Stimulated activated CD8-positive, alpha-beta memory T cell treated with anti-CD3 and anti-CD28 coated beads, Interleukin-4, amount 100 ng/mL, for 1 hour (primary cell): ENCODE measurements around the gene ALDH18A1.
"Not testable (repeated sequence)": the region's sequence is repeated elsewhere in the genome, so short reads cannot be mapped to it uniquely, and the experiment has no call there.

Source experiments
- DNase-seq, 2 donors: peaks; one replicate each; pipeline ENCODE4 v3.0.0-alpha.2; 2020; ENCODE audit warnings: low read depth in 2 of 2, low spot score in 1 of 2

Gene ALDH18A1

DNA sequence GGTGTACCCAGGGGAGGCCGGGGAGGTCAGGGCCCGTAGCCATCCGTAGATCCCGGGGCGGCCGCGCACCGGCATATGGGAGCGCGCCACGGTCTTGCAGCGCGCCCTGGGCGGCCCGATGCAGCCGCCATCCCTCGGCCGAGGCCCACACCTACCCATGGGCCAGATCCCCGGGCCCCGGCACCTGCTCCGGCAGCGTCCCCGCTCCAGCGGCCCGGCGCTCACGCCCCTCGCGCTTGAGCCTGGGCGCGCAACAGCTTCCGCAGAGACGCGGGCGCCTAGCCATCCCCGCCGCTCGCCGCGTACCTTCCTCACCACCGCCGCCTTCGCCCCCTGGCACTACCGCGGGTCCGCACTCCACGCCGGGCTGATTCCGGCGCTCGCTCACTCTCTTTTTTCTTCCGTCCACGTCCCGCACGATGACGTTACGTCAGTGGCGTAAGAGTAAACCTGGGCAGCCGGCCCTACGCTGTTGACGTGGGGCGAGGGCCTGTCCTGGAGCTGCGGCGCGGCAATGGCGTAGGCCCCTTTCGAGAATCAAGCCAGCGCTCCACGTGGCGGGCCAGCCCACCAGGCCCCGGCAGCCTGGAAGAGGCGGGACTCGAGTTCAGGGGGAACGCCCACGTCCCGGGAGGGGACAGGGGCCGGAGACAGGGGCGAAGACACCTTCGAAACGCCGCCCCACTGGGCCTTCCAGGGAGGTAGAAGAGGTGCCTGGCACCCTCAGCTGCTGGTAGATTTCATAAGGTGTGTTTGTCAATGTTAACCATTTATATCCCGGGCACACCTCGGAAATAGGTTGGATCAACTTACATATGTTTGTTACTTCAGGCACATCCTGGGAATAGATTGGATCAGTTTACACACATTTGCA is at the start of gene ALDH18A1:
Gene ALDH18A1 (minus strand): TSS at position 421 of the 874 bp plus-strand sequence. CDS start 3,334 bp downstream, outside the sequence.
- peak; percentile 80 to 85 for DNase-seq

DNA sequence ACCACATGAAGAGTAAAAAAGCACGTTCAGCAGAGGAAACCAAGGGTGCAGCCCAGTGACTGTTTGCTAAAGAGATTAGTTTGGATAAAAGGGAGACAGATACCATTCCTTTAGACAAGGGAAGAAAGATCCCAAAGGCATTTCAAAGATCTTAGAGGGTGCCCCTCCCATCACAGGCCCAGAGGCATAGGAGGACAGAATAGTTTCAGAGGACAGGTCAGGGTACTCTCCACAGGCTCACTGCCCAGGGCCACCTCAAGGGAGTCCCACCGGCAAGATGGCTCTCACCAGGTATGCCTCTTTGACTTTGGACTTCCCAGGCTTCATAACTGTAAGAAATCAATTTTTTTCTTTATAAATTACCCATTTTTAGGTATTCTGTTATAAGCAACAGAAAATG is 41.9 kb upstream of the ALDH18A1 start:
- DNase-seq: no peak

DNA sequence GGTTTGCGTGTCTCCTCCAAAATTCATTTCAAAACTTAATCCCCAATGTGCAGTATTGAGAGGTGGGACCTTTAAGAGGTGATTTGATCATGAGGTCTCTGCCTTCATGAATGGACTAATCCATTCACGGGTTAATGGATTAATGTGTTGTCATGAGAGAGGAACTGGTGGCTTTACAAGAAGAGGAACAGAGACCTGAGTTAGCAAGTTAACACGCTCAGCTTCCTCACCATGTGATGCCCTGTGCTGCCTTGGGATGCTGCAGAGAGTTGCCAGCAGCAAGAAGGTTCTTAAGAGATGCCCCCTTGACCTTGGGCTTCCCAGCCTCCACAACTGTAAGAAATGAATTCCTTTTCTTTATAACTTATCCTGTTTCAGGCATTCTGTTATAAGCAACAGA is 40.9 kb upstream of the ALDH18A1 start:
- no peak for DNase-seq

DNA sequence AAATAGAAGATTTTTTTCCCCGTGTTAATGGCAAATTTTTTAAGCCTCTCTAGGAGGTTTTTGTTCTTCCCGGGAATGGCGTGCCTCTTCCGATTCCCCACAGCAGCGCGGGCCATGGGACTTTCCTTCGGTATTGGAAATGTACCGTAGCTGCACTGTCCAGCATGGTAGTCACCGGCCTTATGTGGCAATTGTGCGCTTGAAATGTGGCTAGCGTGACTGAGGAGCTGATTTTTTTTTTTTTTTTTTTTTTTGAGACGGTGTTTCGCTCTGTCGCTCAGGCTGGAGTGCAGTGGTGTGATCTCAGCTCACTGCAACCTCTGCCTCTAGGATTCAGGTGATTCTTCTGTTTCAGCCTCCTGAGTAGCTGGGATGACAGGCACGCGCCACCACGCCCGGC is 38.2 kb upstream of the ALDH18A1 start:
- no peak for DNase-seq

DNA sequence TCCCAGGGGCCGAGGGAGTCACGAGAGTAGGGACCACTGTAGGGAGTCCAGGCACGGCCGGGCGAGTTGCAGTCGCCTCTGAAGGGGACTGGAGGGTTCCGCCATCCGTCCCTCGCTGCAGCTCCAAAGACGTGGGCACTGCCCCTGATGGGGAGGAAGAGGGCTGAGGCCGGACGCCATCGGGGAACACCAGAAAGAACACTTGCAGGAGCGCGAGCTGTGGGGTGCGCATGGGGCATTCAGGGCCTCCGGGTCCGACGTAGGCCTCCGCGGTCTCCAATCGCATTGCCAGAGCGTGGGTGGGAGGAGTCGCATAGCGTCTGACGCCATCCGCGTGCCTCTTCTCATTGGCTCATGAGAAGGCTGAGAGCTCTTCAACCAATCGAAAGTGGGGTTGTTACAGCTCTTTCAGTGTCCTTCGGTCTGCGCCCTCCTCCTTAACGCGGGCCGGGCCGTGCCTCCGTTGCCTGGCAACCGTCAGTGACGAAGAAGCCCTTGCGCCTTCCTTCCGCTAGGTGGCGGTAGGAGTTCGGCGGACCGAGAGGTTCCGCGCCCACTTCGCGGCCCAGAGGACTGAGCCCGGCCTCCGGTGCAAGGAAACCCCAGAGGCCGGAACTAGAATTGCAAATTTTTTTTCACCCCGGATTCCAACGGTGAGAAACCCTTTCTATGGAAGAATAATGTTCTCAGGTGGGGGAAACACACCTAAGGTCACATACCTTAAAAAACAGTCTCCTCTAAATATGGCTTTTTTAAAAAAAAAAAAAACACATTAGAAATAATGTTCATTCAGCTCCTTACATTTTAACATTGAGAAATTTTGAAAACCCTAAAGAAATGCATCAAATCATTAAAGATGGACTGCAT is 37.4 kb upstream of the ALDH18A1 start, which contains the start of gene TCTN3:
Gene TCTN3 (minus strand): TSS at position 260 of the 867 bp plus-strand sequence. CDS start 28 bp downstream, at position 232.
- peak; percentile 90 to 91 for DNase-seq

DNA sequence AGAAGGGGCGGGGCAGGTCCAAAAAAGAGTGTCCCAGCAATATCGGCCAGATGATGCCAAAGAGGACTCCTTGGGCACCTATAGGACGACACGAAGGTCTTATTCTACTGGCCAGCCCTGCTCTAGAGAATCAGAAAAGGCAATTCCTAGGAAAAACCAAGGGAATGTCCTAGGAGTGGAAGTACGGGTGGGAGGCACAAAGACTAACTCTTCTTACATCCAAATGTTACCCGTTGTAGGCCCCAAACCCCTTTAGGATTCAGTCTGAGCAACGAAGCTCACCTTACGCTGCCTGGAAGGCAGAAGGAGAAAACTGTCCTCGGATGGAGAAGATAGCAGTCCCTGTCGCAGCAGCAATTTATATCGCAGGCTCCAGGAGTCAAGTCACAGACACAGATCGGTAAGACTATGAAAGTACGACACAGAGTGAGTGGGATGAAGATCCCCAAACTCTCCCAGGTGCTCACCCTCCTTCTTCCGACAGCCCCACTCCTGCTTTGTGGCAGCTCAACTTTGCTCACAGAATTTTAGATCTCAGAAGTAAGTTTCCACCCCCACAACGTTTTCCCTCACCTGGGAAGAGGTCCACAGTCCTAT is 36.7 kb upstream of the ALDH18A1 start:
- no peak for DNase-seq

DNA sequence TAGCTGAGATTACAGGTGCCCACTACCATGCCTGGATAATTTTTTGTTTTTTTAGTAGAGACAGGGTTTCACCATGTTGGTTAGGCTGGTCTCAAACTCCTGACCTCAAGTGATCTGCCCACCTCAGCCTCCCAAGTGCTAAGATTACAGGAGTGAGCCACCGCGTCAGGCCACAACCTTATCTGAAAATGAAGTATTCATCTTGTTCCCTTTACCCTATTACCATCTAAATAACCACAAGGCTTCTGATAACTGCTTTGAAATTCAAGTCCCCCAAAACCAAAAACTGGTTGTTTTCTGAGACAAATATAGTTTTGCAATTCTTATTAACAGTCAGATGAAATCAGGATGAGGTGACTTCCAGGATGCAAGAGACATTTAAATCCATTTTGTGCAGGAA is 34.8 kb upstream of the ALDH18A1 start:
- no peak for DNase-seq

DNA sequence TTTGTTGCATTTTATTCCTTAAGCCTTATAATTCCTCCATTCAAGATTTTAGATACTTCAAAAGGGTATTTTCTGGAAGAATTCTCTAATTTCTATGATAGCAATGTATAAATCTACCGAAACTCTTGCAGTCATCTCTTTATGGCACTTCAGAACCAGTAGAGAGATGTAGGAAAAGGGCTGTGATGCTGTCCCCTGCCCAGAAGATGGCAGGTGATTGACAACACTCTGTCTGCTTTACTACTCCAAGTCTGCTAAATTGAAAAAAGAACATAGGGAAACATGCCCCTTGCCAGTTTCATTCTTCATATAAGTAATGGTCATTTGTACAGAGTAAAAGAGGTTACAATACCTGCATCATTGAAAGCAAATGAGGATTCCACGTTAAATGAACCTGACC is 32.1 kb upstream of the ALDH18A1 start:
- DNase-seq: no peak

DNA sequence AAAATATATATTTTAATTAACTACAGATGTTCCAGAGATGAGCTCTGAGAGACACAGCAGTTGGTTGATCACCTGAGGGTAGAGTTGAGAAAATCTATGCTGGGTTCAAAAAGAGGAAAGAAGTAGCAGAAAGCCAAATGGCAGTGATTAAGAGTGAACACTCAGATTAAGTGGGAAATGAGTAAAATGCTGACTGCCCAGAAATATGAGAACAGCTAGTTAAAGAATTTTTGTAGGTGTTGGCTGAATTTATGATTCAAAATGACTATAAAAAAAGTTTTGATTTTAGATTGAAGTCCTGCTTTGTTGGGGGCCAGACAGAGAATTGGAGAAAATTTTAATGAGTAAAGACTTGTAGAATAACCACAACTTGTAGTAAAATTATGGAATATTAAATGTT is 27.5 kb upstream of the ALDH18A1 start:
- DNase-seq: no peak

DNA sequence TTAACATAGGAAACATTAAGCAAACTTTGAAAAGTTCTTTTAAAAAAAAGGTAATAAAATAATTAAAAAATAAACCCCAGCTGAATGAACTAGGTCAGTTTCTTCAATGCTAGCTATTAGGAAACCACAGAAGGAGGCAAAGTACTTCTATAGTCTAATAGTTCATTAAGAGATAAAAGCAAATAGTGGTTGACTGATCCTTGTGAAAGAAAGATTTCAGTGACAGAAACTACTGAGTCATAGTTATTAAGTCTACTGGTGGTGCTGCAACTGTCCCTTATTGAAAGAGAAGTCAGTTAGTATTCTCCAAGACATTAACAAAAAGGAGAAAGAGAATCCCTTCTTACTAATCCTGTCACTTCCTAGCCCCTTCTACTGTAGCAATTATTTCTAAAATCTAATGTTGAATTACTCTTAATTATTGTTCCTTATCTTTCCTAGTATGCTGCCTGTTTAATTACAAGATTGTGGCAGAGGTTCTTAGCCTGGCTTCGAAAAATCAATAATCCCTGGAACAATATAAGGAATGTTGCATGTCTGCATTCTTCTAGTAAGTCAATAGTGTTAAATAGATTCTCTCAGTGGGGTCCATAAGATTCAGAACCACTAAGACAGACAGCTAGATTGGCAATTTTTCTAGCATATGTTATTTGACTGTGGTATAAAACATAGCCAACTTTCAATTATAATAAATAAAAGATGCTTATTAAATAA is 19.0 kb upstream of the ALDH18A1 start:
- no peak for DNase-seq

DNA sequence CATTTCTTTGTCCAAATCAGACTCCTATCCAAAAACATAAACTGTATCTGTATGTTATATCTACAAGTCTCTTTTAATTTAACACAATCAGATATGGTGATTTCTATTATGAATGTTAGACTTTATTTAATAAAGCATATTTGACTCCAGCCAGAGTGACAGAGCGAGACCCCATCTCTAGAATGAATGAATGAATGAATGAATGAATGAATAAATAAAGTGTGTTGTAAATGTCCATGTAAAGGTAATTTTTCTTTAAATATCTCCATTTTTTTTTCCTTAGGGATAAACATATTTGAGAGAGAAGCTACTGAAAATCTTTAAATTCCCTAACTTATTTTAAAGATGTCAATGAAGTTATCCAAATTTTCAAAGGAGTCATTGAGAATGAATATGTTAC is 18.1 kb upstream of the ALDH18A1 start:
- no peak for DNase-seq

DNA sequence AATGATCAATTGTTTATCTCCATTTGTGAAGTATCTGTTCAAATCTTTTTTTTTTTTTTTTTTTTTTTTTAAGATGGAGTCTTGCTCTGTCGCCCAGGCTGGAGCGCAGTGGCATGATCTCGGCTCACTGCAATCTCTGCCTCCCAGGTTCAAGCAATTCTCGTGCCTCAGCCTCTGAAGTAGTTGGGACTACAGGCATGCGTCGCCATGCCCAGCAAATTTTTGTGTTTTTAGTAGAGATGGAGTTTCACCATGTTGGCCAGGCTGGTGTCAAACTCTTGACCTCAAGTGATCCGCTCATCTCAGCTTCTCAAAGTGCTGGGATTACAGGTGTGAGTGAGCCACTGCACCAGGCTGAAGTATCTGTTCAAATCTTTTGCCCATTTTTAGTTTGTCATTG is 16.1 kb upstream of the ALDH18A1 start:
- DNase-seq: not testable (repeated sequence)

DNA sequence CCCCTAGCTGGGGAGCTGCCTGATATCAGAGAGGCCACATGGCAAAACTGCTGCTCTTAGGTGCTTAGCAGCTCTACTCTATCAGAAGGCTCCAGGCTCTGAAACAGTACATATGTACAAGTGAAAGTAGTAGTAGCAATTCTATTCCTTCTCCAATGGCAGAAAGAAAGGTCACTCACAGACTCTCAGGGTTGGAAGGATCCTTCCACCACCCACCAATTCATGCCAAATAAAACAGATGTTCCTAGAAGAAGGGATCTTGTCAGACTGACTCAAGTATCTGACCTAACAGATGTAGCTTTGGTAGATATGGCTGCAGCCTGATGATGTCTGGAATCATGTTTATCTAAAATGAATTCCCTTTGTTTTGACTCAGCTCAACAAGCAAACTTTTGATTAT is 8.0 kb upstream of the ALDH18A1 start:
- DNase-seq: no peak

DNA sequence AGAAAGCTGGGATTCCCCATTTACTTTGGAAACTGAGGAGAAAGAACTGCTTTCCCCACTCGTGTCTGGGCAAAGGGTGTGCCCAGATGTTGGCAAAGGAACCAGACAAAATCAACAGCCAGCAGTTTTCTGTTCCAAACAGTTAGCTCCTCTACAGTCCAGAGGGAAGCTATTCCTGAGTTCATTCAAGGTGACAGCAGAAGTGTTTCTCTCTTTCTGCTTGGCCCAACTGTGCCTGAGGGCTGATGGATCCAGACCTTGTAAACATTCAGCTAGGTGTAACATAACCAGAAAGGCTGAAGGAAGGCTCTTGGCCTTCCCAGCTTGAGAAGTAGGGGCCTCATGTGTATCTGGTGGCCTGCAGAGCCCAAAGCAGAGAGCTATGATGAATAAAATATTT is 7.0 kb upstream of the ALDH18A1 start:
- DNase-seq: no peak

DNA sequence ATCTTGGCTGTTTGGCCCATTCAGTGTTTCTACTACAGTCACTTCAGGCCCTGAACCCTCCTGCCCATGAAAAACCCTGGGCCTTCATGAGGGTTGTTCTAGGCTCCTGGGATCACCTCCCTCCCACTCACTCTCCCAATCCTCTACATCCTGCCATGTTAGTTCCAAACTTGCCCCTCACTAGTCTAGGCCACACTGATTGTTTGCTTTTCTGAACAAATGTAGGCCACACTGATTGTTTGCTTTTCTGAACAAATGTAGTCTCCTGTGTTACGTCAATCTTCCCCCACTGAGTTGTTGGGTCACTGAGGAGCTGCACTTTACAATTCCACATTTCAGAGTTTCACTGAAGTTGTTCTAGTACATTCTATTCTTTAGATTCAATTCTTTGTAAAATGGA is 5.3 kb upstream of the ALDH18A1 start:
- no peak for DNase-seq

DNA sequence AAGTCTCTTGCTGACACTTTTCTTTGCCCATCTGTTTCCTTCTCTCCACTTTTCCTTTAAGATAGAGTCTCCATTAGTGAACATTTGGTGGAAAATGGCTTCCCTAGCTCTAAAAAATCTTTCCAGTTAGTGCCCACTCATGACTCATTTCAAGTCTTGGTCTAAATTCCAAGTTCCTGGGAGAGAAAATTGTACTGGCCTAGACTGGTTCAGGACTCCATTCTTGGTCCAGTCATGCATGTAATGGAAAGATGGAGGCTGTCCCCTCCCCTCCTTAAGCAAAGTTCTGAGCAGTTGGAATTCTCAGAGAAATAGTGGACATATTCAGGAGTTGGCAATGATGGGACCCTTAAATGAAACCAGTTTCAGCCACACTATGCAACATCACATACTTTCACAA is 3.8 kb upstream of the ALDH18A1 start:
- no peak for DNase-seq

DNA sequence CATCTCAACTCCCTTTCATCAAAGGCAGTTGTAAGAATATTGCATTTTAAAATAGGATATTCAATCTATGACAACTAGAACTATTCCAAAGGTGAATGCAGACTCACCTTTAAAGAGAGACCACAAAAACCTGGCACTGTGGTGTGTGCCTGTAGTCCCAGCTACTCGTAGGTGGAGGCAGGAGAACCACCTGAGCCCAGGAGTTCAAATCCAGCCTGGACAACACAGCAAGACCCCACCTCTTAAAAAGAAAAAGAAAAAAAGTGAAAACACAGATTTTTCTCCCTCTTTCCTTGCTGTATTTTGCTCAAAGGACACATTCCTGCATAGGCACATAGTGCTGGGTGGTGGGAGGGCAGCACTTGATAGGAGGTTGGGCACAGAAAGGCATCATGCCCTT is 739 bp upstream of the ALDH18A1 start:
- DNase-seq: no peak

DNA sequence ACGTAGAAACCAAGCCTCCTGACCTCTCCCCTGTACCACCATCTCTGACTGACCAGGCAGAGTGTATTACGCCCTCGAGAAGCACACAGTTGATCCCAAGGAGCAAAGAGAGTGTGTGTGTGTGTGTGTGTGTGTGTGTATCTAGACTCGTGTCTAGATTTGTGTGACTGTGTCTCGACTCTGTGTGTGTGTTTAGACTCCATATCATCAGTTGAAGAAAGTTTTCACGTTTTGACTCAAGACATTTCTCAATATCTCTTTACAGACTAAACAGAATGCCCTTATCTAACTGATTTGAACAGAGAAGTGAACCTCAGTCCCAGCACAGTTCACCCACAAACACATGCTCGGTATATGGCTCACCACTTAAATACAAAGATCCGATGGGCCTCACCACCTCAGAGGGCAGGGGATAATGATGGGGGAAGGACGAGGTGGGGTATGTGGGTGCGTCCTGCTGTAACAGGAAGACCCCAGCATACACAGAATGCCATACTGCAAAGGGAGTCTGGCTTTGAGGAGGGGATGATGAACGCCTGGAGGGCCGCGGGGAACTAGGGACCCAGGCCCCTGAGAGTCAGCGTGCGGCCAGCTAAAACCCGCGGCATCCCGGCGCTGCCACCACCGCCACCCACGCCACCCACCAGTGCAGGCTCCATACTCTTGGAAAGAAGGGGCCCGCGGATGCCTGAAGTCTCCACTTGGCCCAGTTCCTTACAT is 780 bp downstream of the ALDH18A1 start:
- DNase-seq: no peak

DNA sequence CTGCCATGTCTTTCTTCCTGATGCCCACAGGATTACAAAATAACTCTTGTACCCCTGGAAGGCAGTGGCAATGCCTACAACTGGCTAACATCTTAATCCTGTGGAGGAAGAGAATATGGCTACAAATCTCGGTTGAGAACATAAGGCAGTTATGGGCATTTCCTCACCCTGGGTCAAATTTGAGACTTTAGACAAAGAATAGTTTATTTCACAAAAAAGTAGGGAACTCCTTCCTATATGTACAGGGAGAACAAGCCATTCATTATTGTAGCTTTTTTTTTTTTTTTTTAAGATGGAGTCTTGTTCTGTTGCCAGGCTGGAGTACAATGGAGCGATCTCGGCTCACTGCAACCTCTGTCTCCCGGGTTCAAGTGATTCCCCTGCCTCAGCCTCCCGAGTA is 2.6 kb downstream of the ALDH18A1 start:
- DNase-seq: no peak

DNA sequence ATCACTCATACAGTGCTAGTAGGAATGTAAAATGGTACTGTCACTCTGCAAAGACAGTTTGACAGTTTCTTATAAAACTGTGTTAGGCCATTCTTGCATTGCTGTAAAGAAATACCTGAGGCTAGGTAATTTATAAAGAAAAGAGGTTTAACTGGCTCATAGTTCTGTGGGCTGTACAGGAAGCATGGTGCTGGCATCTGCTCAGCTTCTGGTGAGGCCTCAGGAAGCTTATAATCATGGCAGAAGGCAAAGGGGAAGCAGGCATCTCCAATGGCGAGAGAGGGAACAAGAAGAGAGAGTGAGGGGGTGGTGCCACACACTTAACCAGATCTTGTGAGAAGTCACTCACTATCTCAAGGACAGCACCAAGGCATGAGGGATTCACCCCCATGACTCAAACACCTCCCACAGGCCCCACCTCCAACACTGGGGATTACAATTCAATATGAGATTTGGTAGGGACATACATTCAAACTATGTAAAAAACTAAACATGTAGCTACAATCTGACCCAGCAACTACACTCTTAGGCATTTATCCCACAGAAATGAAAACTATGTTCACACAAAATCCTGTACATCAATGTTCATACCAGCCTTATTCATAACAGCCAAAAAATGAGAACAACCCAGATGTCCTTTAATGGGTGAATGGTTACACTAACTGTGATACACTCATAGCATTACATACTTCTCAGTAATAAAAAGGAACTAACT is 5.0 kb downstream of the ALDH18A1 start:
- DNase-seq: no peak
